Upper lobe of right lung (tissue), 1 donor: ENCODE measurements around the gene SPZ1. TPM values are rescaled to one million over a fixed set of nuclear protein-coding genes. Genes with fewer than 3 reads are reported as not detected.
"Not testable (repeated sequence)": the region's sequence is repeated elsewhere in the genome, so short reads cannot be mapped to it uniquely, and the experiment has no call there.

ENCODE experiments used
- ATAC-seq: fragments of 200-7000 bp; cut with Tn5 transposase; one replicate; pipeline ENCODE4 v1.9.1; 2020; ENCODE audit warnings: mild to moderate bottlenecking, moderate library complexity
- DNase-seq: peaks from one replicate; pipeline ENCODE4 v3.0.0-alpha.2; 2020
- H3K27ac ChIP-seq: fragments of 200-600 bp; one replicate; pipeline ENCODE4 v1.8.0; 2022
- H3K27me3 ChIP-seq: fragments of 200-600 bp; one replicate; pipeline ENCODE4 v1.8.0; 2022; ENCODE audit warnings: mild to moderate bottlenecking
- H3K36me3 ChIP-seq: fragments of 200-600 bp; one replicate; pipeline ENCODE4 v1.8.0; 2022
- H3K4me1 ChIP-seq: fragments of 200-600 bp; one replicate; pipeline ENCODE4 v1.8.0; 2022
- H3K4me3 ChIP-seq: fragments of 200-600 bp; one replicate; pipeline ENCODE4 v1.8.0; 2022; ENCODE audit warnings: mild to moderate bottlenecking
- H3K9me3 ChIP-seq: fragments of 200-600 bp; one replicate; pipeline ENCODE4 v1.8.0; 2022
- CTCF ChIP-seq: fragments of 200-600 bp; IDR thresholded peaks from one replicate; pipeline ENCODE4 v1.8.0; 2022; ENCODE audit warnings: antibody characterized with exemption
- intact Hi-C: fragments of 100-400 bp; cut with DNase I; formaldehyde crosslinking; loops from one replicate; pipeline ENCODE4 v1.11.0; 2022
- total RNA-seq: library from RNA; stranded (reverse); fragmentation: NEBNext Ultra II Directional; extraction: Animal tissue kit (Norgen Biotek cat#: 25700); gene quantifications from one replicate; pipeline ENCODE4 v1.2.1, GENCODE V29; 2021
- donor health status: DM: no; HTN: yes; CAD: no; lungs with severe emphysema.

The SPZ1 gene
- total RNA-seq, 1 donor from 2014 or later, result not detected

GRCh38 chr5:80299601-80300000, 20.2 kb upstream of the SPZ1 start:
- H3K27me3 ChIP-seq, result no peaks in the 10 kb centered on the region
- H3K4me1 ChIP-seq, result no peaks in the 10 kb centered on the region
- no peak overlapping the region for H3K4me3 ChIP-seq
- H3K27ac ChIP-seq, result no peak overlapping the region
- no peak for TF ChIP-seq CTCF
- intact Hi-C loops, result no loop called here
- no peaks in the 10 kb centered on the region for H3K9me3 ChIP-seq
- no peak for DNase-seq
- H3K36me3 ChIP-seq, result no peaks in the 10 kb centered on the region
- ATAC-seq, result no peak

- TF ChIP-seq CTCF, result no peak
- Histone ChIP-seq H3K27ac (no peak overlapping the region), H3K4me3 (no peak overlapping the region), H3K27me3 (no peaks in the 10 kb centered on the region), H3K4me1 (no peaks in the 10 kb centered on the region), H3K9me3 (no peaks in the 10 kb centered on the region), H3K36me3 (no peaks in the 10 kb centered on the region)
- intact Hi-C loops, result no loop called here
- DNase-seq, result no peak
- ATAC-seq, result no peak
These were observed 19.7 kb upstream of the SPZ1 start for GRCh38 chr5:80300125-80300524.

- DNase-seq, H3K4me1 ChIP-seq, H3K27ac ChIP-seq, intact Hi-C loops, H3K9me3 ChIP-seq, H3K27me3 ChIP-seq, H3K36me3 ChIP-seq, H3K4me3 ChIP-seq, ATAC-seq: not testable (repeated sequence)
These were observed 19.0 kb upstream of the SPZ1 start for GRCh38 chr5:80300796-80301195.

GRCh38 chr5:80301342-80301741, 18.5 kb upstream of the SPZ1 start:
- H3K9me3 ChIP-seq, H3K27me3 ChIP-seq, intact Hi-C loops, DNase-seq, H3K4me1 ChIP-seq, H3K36me3 ChIP-seq, H3K27ac ChIP-seq, H3K4me3 ChIP-seq, ATAC-seq: not testable (repeated sequence)

GRCh38 chr5:80302636-80303035, 17.2 kb upstream of the SPZ1 start:
- Histone ChIP-seq H3K4me3 (no peak overlapping the region), H3K4me1 (no peaks in the 10 kb centered on the region), H3K27me3 (no peaks in the 10 kb centered on the region), H3K36me3 (no peaks in the 10 kb centered on the region), H3K27ac (no peak overlapping the region), H3K9me3 (no peaks in the 10 kb centered on the region)
- TF ChIP-seq CTCF, result no peak
- intact Hi-C loops, result no loop called here
- ATAC-seq (no peak), DNase-seq (no peak)

GRCh38 chr5:80308526-80308925, 11.3 kb upstream of the SPZ1 start:
- Histone ChIP-seq H3K27me3 (no peaks in the 10 kb centered on the region), H3K9me3 (no peaks in the 10 kb centered on the region), H3K4me1 (no peaks in the 10 kb centered on the region), H3K4me3 (no peak overlapping the region), H3K27ac (no peak overlapping the region), H3K36me3 (no peaks in the 10 kb centered on the region)
- TF ChIP-seq CTCF, result no peak
- no peak for DNase-seq
- no peak for ATAC-seq
- intact Hi-C loops, result loop anchor here (5.0 kb wide), 1 partner anchor 216 kb away; no protein-coding TSS in a partner anchor
